Measurements from ENCODE around the gene KAZN. TPM values are rescaled to one million over a fixed set of nuclear protein-coding genes. Genes with fewer than 3 reads are reported as not detected.

KAZN gene
- polyA plus RNA-seq, 2 of the 4 experiments (the other 2 are of a cell fraction), result 1.3 to 1.9 TPM

- Histone ChIP-seq H3K27ac (no peak overlapping the region), H3K4me2 (no peak overlapping the region), H3K9me3 (no peaks in the 10 kb centered on the region), H3K4me3 (no peak overlapping the region), H3K4me1 (no peaks in the 10 kb centered on the region)
- WGBS (ENCODE audit: missing lambda C conversion rate), result 63% methylated on average over 7 of the region's 7 CpGs
- ChIA-PET POLR2A (no interaction called here), CTCF (interaction anchor here (1.2 to 1.8 kb wide), 2 partner anchors 8 to 149 kb away, joined by 3 to 4 read pairs; no protein-coding TSS in a partner anchor)
- FAIRE-seq (no peak), ATAC-seq (no peak), DNase-seq (ENCODE audit: low read depth in 1 of 2, low spot score in 1 of 2) (no peak)
- TF ChIP-seq CHD4 (IDR thresholded peaks at IDR 0.05; ENCODE audit: borderline replicate concordance) (no peak), MAX (IDR thresholded peaks at IDR 0.05) (no peak), HOXB13 (CRISPR knock-in tag; IDR thresholded peaks at IDR 0.05; ENCODE audit: low read depth) (no peak), ATOH8 (CRISPR knock-in tag; IDR thresholded peaks at IDR 0.05; ENCODE audit: low read depth) (no peak), POLR2AphosphoS2 (conservative IDR thresholded peaks at IDR 0.05; ENCODE audit: low read length) (no peak), RAD21 (conservative IDR thresholded peaks at IDR 0.05 in 1 of 2, IDR thresholded peaks at IDR 0.05 in 1 of 2) (no peak), FOSL2 (IDR thresholded peaks at IDR 0.05) (no peak), FOSL2 (CRISPR knock-in tag; IDR thresholded peaks at IDR 0.05) (no peak), RCOR1 (IDR thresholded peaks at IDR 0.05; ENCODE audit: low read depth, low read length) (no peak)
Measured at GRCh38 chr1:14897997-14898645, 299.6 kb downstream of the KAZN start.

- DNase-seq (ENCODE audit: low read depth in 1 of 2, low spot score in 1 of 2) (no peak), FAIRE-seq (no peak), ATAC-seq (no peak)
- Histone ChIP-seq H3K9me3 (no peaks in the 10 kb centered on the region), H3K4me1 (no peaks in the 10 kb centered on the region), H3K4me2 (no peak overlapping the region), H3K4me3 (no peak overlapping the region), H3K27ac (no peak overlapping the region)
- ChIA-PET CTCF (interaction anchor here (0.6 to 1.8 kb wide), 3 partner anchors 10 to 934 kb away, joined by 3 to 4 read pairs (median 3); no protein-coding TSS in a partner anchor), POLR2A (no interaction called here)
- WGBS (ENCODE audit: missing lambda C conversion rate), result 72% methylated on average over 7 of the region's 11 CpGs
- TF ChIP-seq MAX (IDR thresholded peaks at IDR 0.05) (no peak), ZNF302 (CRISPR knock-in tag; IDR thresholded peaks at IDR 0.05) (no peak), MYC (IDR thresholded peaks at IDR 0.05; ENCODE audit: borderline replicate concordance, low read length) (no peak), KDM5A (IDR thresholded peaks at IDR 0.05) (no peak), ATOH8 (CRISPR knock-in tag; IDR thresholded peaks at IDR 0.05; ENCODE audit: low read depth) (no peak), FOXS1 (CRISPR knock-in tag; IDR thresholded peaks at IDR 0.05) (no peak), HDAC2 (IDR thresholded peaks at IDR 0.05) (no peak), FOSB (CRISPR knock-in tag; IDR thresholded peaks at IDR 0.05) (no peak)
Measured at GRCh38 chr1:14899686-14900085, 301.2 kb downstream of the KAZN start.

- ChIA-PET CTCF (no interaction called here), POLR2A (no interaction called here)
- ATAC-seq, result no peak
- Histone ChIP-seq H3K4me1 (no peaks in the 10 kb centered on the region), H3K4me3 (no peak overlapping the region), H3K4me2 (no peak overlapping the region), H3K9me3 (no peaks in the 10 kb centered on the region), H3K27ac (no peak overlapping the region)
- FAIRE-seq, result no peak
- 21% methylated on average over 5 of the region's 8 CpGs for WGBS (ENCODE audit: missing lambda C conversion rate)
- TF ChIP-seq CHD2 (IDR thresholded peaks at IDR 0.05; ENCODE audit: low read length, partially characterized antibody), result no peak
- no peak for DNase-seq (ENCODE audit: low read depth in 1 of 2, low spot score in 1 of 2)
Measured at GRCh38 chr1:14901371-14901954, 303.0 kb downstream of the KAZN start.

- Histone ChIP-seq H3K4me2 (no peak overlapping the region), H3K9me3 (no peaks in the 10 kb centered on the region), H3K27ac (no peak overlapping the region), H3K4me3 (no peak overlapping the region), H3K4me1 (no peaks in the 10 kb centered on the region)
- ATAC-seq (no peak), FAIRE-seq (no peak), DNase-seq (ENCODE audit: low read depth in 1 of 2, low spot score in 1 of 2) (no peak)
- 77% methylated on average over 13 of the region's 13 CpGs for WGBS (ENCODE audit: missing lambda C conversion rate)
- CTCF ChIA-PET, result no interaction called here
- POLR2A ChIA-PET, result no interaction called here
- TF ChIP-seq RNF2 (IDR thresholded peaks at IDR 0.05; ENCODE audit: borderline replicate concordance, low read depth) (no peak), MAFK (IDR thresholded peaks at IDR 0.05; ENCODE audit: partially characterized antibody) (no peak), HMGXB4 (CRISPR knock-in tag; IDR thresholded peaks at IDR 0.05; ENCODE audit: borderline replicate concordance) (no peak), ZC3H11A (IDR thresholded peaks at IDR 0.05) (no peak), FOSL2 (IDR thresholded peaks at IDR 0.05) (no peak), FOSL2 (CRISPR knock-in tag; IDR thresholded peaks at IDR 0.05) (no peak), POLR2AphosphoS2 (conservative IDR thresholded peaks at IDR 0.05; ENCODE audit: low read length) (no peak), CBX2 (IDR thresholded peaks at IDR 0.05; ENCODE audit: borderline replicate concordance, low read depth) (no peak), ZSCAN20 (CRISPR knock-in tag; IDR thresholded peaks at IDR 0.05) (no peak), TP53 (CRISPR knock-in tag; IDR thresholded peaks at IDR 0.05) (no peak), JUN (IDR thresholded peaks at IDR 0.05) (no peak)
Measured at GRCh38 chr1:14903922-14904321, 305.4 kb downstream of the KAZN start.

All from A549 (cell line).